ENCODE results near the gene PHACTR1.

DNA sequence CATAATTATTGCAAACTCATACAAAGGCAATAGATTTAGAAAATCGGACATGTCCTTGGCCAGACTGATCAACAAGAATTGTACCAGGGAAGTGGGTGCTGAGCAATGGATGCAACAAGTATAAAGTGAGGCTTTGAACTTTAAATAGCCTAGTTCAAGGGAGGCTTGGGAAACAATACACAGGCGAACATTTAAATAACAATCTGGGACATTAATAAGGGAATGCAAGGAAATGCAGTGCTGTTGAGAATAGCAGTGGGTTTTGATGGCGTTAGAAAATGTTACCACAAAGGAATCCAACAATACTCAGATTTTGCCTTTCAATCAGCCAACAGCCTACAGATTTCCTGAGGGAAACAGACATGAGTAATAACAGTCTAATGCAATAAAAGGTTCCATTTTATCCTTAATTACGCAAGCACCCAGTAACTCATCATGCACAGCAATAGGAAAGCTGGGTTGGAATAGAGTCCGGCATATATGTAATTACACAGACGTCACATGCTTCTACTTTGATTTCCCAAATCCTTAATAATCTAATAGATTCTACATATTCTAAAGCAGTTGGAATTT is 134.6 kb downstream of the PHACTR1 start:
- TF ChIP-seq POLR2A (IDR thresholded peaks at IDR 0.05; ENCODE audit: low read depth, low read length) (no peak), POLR2AphosphoS5 (IDR thresholded peaks at IDR 0.05; ENCODE audit: low read depth, low read length) (no peak), TAF1 (IDR thresholded peaks at IDR 0.05; ENCODE audit: borderline replicate concordance, low read depth, low read length) (no peak)

Measured in GM12892 (cell line).